ENCODE measurements around the gene FAM228A.
A peak's percentile ranks its signal among the peaks of the same experiment; 100 is the strongest.

DNA sequence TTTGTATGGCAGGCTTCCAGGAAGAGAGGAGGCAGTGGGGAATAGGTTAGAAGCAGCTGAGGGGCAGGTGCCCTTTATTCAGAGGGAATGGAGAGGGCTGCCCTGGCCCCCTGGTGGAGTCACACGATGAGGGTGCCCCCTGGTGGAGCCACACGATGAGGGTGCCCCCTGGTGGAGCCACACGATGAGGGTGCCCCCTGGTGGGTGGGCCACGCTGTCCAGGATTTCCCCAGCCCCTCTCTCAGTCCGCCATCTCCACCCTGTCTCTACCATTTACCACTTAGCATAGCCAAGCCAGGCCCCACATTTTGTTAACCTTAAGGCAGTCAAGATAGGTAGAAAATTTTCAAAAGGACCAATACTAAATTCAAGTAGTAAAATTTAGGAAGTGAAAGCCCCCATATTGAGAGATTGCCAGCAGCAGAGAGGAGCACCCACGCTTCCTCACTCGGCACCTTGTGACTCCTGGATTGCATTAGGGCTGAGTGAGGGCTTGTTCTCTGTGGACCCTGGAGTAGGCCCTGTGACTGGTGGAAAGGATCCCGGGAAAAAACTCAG is 10.4 kb upstream of the FAM228A start:
- TF ChIP-seq, protein P1, sequence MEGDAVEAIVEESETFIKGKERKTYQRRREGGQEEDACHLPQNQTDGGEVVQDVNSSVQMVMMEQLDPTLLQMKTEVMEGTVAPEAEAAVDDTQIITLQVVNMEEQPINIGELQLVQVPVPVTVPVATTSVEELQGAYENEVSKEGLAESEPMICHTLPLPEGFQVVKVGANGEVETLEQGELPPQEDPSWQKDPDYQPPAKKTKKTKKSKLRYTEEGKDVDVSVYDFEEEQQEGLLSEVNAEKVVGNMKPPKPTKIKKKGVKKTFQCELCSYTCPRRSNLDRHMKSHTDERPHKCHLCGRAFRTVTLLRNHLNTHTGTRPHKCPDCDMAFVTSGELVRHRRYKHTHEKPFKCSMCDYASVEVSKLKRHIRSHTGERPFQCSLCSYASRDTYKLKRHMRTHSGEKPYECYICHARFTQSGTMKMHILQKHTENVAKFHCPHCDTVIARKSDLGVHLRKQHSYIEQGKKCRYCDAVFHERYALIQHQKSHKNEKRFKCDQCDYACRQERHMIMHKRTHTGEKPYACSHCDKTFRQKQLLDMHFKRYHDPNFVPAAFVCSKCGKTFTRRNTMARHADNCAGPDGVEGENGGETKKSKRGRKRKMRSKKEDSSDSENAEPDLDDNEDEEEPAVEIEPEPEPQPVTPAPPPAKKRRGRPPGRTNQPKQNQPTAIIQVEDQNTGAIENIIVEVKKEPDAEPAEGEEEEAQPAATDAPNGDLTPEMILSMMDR (IDR thresholded peaks at IDR 0.05; ENCODE audit: low read depth, low read length, poor library complexity, severe bottlenecking): peak; percentile 100
- no peak for TF ChIP-seq EZH2phosphoT487 (IDR thresholded peaks at IDR 0.05; ENCODE audit: borderline replicate concordance, low read length)

All from DOHH2 (cell line).